ENCODE results near the gene TBC1D16. TPM values are rescaled to one million over a fixed set of nuclear protein-coding genes. Genes with fewer than 3 reads are reported as not detected.
A peak's percentile ranks its signal among the peaks of the same experiment; 100 is the strongest.

Gene TBC1D16
- total RNA-seq, 2 donors from 2014 or later = 12.9 to 17.6 TPM

DNA sequence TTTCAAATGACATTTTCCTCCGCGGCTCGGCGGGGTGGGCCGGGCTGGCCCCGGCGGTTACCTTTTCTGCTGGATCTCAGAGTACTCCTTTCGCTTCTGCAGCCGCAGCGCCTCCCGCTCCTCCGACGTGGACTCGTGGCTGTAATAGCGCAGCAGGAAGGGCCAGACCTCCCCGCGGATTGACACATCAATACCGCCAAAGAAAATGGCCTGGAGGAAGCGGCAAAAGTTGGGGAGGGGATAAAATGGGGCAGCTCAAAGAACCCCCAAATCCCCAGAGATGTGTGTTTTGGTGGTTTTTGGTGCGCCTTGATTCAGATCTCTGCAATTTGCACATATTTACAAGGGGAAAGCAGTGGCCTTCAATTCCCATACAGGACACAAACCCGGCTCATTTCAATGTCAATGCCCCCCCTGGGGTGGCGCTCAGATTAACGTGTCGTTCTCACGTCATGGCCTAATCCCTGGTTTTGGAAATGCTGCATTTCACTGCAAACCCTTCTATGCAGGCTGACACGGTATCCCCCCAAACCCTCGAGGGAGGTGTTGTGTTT lies 85.9 kb downstream of the TBC1D16 start:
- intact Hi-C loops (cut with DNase I, micrococcal nuclease) = no loop called here
- DNase-seq (no peak), ATAC-seq (no peak)

DNA sequence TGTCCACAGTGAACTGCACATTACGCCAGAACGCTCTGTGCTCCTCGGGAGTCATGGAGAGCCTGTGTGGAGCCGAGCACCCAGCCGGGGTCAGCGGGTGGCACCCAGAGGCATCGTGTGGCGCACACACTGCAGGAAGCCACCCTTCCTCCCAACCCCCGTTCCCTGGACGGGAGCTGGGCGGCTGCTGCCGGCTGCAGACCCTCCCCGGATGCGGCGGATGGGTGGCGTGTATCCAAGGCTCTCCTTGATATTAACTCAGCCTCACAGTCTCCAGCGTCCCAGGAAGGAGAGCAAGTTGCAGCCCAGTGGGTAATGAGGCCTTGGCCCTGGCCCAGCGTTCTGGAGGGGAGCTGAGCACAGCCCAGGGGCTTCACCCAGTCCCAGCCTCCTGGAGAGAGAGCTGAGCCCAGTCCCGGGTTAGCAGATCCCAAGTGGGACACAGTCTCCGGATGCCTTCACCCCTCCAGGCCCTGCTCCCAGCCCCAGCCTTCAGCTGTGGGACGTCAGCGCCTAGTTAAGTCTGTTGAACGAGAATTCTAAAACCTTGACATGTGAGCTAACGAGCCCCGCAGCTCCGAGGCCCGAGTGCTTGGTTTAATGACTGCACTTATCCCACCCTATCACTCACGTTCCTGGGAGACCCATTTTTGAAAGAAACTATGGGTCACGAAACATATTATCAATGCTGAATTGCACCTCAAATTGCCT lies 86.6 kb downstream of the TBC1D16 start:
- intact Hi-C loops (cut with DNase I, micrococcal nuclease) = no loop called here
- ATAC-seq = no peak
- no peak for DNase-seq

DNA sequence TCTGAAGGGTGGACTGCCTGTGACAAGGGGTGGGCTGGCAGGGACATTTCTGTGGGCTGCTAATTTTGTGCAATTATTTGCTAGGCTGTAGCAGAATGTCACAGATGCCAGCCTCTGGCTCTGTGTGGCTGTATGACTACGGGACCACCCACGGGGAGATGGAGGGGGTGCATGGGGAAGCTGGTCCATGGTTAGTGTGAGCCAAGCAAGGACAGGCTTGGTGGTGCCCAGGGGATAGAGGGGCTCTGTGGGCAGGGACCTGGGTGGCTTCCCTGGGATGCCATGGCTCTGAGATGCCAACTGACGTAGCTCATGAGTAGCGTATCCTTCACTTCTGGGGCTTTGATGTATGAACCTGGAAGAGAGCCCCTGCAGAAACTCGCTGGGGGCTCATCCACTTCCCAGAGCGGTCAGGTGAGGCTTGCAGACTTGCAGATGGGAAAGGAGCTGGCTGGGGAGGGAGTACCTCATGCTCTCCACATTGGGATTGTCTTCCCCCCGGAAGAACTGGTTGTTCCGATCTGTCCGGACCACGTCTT lies 87.2 kb downstream of the TBC1D16 start:
- intact Hi-C loops (cut with DNase I, micrococcal nuclease) = no loop called here
- DNase-seq = no peak
- ATAC-seq = no peak

DNA sequence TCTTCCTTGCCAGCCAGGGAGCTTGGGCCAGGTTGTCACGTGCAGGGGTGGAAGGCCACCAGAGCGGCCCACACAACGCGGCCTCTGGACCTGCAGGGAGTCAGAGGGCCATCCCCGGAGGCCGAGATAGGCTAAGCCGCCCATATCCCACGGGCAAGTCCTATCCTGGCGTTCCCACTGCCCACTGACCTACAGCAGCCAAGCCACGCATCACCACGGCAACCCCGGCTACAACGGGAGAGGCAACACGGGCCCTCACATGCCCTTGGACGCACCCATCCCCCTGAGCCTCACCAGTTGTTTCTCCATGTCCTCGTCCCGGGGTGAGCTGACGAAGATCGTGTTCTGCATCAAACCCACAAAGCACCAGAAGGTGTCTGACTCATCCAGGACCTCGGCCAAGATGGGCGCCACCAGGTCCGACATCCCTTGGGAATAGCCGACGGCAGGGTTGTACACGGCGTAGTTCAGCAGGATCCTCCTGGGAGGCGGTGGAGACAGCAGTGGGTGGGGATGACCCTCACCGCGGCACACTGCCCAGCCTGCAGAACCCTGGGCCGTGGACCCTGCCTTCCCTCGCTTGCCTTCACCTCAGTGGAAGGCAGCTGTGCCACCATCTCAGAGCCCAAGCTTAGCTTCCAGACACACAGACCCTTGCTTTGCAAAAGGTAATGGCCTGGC lies 88.2 kb downstream of the TBC1D16 start:
- no peak for DNase-seq
- intact Hi-C loops (cut with DNase I, micrococcal nuclease) = no loop called here
- ATAC-seq = no peak

DNA sequence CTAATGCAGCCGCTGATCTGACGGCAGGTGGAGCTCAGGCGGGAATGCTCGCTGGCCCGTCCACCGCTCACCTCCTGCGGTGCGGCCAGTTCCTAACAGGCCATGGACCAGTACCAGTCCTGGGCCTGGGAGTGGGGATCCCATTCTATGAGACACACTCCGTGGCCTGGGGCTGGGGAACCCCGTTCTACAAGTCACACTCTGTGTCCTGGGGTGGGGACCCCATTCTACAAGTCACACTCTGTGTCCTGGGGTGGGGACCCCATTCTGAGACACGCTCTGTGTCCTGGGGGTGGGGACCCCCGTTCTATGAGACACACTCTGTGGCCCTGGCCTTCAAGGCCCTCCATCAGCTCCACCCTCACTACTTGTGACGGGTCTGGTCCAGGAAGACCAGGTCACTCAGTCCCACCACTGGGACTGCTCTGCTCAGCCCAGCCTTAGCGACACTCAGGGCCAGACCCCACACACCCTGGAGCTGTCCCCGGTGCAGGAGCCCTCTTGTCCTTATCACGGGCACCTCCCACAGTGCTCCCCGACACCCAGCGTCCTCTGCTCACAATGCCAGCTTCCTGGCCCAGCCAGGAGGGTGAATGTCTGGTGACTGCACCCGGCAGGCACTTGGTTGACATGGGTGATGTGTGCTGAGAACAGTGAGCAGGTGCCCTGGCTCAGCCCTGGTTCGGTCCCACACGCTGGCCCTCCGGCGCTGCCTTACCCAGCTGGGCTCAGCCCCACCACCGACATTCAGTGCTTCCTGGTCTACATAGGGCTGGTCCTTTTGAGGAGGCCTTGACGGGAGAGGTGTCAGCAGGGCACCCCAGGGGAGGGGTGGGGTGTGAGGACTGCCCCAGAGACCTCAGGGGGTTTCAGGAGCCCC lies 89.1 kb downstream of the TBC1D16 start:
- ATAC-seq = no peak

DNA sequence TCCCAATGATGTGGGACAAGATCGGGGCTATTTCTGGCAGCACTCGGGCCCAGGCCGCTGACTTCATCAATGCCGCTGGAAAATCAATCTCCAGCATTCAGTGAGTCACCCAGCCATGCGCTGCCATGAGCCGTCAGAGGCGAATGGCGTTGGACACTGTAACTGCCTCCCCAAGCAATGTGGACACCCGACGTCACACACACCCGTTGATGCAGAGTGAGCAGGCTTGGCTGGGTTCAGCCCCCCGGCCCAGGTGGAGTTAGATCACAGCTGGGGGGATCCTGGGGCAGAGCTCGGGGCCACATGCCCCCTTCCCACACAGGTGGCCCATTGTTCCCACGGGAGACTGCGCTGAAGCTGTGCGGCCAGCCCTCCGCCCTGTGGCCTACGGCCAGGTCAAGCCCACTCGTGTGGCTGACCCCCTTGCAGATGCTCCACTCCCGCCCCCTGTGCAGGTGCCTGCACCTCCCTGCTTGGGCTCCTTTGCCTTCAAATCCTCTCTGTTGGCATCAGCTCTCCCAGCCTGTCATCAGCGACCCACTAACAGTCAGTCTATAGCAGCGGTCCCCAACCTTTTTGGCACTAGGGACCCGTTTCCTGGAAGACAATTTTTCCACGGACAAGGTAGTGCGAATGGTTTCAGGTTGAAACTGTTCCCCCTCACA lies 89.9 kb downstream of the TBC1D16 start:
- DNase-seq (no peak), ATAC-seq (no peak)
- intact Hi-C loops (cut with DNase I, micrococcal nuclease) = no loop called here

More for the DNA sequence above, 89.1 kb downstream of the TBC1D16 start:
- no peak for DNase-seq
- intact Hi-C loops (cut with DNase I, micrococcal nuclease) = no loop called here

DNA sequence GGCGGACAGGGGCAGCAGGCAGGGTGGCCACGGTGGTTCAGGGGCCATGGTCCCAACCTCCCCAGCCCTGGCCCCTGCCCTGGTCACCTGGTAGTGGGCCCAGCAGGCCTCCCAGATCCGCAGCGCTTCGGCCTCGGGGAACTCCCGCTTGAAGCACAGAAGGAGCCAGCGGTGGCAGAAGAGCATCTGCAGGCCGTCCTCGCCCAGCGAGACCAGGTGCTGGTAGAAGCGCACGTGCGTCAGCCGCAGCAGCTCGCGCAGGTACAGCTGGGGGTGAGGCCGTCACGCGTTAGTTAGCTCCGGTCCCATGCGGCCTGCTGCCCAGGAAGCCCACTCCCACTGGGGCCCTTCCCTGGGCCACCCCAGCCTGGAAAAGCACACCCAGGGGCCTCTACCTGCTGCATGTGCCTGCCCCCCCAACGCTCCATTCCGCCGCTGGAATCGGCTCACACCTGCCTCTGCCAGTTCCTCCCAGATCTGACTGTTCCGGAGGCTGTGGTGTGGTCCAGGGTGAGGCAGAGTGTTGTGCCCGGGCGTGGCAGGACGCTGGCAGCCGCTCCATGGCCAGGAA lies 90.8 kb downstream of the TBC1D16 start:
- DNase-seq (no peak), ATAC-seq (peak; percentile 37)
- intact Hi-C loops (cut with DNase I, micrococcal nuclease) = no loop called here

DNA sequence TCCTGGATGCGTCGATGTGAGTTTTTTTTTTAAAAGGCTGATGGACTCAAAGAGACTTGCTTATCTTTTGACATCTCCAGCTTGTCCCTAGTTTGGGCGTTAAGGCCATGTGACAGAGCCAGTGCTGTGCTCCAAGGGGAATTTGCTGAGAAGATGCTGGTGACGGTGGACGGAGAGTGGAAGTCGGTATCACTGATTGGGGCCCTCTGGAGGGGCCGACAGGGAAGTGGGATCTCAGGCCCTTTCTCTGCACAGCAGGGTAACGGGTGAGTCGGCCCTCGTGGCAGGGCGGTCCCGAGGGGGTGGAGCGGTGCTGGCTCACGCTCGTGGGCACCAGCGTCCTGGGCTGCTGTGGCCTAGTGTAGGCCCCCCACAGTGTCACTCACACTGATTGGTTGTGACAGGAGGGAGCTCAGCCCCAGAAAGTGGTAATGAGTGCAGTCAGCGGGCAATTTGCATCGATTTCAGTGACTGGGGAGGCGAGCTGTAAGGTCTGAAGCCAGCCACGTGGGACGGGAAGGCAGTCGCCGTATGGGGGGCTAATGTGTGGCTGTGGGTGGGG lies 91.3 kb downstream of the TBC1D16 start:
- no peak for DNase-seq
- no peak for ATAC-seq
- intact Hi-C loops (cut with DNase I, micrococcal nuclease) = no loop called here

DNA sequence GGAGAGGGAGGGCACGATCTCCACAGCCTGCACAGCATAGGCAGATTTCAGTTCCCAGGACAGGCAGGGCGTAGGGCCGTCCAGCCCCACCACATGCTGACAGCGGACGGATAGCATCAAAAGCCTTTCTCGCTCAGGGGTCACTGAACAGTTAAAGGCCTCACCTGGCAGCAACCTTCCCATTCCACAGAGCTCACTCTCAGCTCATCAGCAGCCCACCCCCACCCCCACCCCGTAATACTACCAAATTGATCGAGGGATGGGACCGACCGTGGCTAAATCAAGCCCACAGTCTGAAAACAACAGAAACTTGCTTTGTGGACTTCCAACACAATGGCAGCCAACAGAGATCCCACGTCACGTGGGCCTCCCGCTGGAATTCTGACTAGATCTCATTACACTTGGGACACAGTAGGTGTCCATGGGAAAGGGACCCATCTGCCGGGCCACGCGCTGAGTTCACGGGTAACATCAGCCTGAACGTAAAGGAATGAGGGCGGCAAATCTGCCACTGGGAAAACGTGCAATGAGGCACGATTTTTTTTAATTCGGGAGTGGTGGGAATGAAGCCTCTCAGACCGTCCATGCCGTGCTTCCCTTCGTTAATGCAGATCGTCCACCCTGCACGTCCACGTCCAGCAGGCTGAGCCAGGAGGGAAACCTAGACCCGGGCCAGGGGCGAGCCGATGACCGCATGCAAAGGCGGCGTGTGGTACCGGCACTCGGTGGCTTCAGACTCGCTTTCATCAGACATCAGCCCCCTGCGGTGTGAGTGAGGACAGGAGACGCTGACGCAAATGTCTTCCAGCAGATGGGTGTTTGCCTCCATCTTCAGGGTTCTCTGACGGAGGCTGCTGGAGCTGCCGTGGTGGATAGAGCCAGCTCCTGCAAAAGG lies 92.1 kb downstream of the TBC1D16 start:
- ATAC-seq = no peak
- DNase-seq = peak in 1 of 2 donors; percentile 19
- intact Hi-C loops (cut with DNase I, micrococcal nuclease) = no loop called here

DNA sequence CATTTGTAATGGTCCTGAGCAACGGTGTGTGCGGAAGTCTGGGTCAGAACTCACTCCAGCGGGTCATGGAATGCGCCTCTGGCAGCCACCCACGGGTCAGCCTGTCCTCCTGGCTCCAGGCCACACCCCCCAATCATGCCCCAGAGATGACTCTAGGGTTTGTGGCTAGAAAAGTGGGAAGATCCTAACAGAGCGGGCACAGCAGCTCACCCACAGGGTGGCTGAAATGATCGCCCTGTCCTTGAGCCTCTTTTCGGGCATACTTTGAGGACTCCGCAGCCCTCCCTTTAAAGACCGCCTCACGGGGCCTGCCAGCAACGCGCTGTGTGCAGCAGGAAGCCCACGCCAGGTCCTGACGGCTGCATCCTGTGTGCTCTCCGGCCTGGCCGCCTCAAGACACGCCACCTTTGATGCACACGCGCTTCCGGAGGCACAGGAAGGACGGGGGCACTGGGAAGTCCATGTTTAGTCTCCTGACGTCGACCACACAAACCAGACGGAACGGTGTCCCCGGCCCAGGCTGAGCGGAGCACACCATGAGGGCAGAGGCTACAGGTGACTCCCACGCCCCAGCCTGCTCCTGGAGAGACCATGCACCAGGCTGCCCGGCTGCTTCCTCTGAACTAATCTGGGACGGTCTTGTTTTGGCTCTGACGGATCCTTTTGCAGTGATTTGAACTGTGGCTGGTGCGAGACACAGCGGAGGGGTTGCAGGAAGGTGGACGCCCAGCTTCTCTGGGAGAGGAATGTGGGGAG lies 92.9 kb downstream of the TBC1D16 start:
- ATAC-seq (no peak), DNase-seq (peak in 1 of 2 donors; percentile 21)
- intact Hi-C loops (cut with DNase I, micrococcal nuclease) = no loop called here

DNA sequence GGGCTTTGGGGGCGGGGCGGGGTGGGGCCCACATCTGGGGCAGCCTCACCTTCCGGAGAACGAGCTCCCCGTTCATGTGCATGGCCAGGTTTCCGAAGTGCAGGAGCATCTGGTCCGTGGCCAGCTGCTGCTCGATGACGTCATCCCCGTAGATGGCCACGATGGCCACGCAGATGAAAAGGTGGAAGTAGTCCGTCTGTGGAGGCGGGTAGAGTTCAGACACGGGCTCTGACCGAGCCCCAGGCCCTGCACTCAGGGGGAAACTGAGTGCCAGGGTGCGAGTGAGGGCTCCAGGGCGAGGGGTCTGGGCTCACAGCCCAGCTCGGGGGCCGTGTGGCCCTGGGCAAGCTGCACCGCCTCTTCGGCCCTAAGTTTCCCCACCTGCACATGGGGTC lies 93.7 kb downstream of the TBC1D16 start:
- DNase-seq = no peak
- intact Hi-C loops (cut with DNase I, micrococcal nuclease) = no loop called here
- ATAC-seq = no peak

DNA sequence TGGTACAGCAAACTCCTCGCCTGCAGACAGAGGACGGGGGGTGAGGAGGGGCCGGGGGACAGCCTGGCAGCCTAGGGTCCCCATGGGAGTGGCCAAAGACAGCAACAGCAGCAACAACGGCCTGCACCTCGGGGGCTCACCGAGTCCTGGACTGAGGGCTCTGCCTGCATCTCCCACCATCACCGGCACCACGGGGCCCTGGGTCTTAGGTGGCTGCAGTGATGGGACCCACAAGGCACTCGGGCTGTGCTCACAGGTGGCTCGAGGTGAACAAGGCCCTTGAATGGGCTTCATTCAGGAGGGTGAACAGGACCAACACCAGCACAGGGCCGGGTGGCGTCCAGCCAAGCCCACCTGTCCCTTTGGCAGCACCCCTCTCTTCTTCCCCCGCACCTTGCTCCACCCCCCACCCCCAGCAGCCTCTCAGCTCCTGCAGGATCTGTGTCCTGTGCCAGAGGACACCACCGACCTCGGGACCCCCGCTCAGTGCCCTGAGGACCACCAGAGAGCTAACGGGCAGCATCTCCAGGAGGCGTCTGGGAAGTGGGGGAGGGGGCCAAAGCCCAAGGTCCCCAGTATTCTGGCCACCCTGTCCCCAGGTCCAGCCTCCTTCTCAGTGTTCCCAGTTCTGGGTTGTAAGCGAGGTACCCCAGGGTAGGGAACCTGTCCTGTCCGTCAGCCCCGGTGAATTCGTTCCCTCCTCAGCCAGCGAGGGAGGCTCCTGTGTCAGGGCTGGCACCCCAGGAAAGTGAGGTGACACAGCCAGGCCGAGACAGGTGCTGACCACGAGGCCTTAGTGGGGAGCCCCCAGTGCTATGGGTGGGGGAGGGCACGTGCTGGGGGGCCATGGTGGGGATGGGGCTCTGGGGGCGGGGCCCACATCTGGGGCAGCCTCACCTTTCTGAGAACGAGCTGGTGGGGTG lies 94.3 kb downstream of the TBC1D16 start:
- DNase-seq (peak; percentile 1 to 21), ATAC-seq (no peak)
- intact Hi-C loops (cut with DNase I, micrococcal nuclease) = no loop called here

DNA sequence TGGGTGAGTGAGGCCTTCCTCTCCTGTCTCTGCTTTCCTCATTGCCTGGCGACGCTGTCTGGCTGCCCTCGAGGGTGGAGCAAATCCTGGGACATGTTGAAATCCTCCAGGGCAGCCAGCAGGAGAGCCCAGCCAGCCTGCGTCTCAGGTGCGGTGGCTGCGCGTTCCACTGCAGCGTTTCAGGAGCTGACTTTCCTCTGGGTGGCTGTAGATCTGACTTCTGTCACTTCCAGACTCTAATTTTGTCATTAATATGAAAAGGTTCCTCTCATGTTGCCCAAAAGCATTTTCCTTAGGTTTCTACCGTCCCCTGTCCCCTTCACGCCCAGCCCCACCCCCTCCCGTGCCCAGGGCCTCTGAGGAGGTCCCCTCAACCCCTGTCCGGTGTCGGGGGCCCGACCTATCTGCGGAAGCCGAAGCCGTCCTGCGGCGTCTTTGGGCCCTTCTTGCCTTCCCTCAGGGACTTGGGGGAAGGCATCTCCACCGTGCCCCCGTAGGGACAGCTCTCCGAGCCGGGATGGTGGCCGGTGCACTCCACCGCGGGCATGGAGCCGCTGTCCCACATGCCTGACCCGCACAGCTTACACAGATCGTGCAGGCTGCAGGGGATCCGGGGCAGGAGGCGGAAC lies 95.1 kb downstream of the TBC1D16 start:
- intact Hi-C loops (cut with DNase I, micrococcal nuclease) = no loop called here
- DNase-seq (peak; percentile 1 to 18), ATAC-seq (no peak)

DNA sequence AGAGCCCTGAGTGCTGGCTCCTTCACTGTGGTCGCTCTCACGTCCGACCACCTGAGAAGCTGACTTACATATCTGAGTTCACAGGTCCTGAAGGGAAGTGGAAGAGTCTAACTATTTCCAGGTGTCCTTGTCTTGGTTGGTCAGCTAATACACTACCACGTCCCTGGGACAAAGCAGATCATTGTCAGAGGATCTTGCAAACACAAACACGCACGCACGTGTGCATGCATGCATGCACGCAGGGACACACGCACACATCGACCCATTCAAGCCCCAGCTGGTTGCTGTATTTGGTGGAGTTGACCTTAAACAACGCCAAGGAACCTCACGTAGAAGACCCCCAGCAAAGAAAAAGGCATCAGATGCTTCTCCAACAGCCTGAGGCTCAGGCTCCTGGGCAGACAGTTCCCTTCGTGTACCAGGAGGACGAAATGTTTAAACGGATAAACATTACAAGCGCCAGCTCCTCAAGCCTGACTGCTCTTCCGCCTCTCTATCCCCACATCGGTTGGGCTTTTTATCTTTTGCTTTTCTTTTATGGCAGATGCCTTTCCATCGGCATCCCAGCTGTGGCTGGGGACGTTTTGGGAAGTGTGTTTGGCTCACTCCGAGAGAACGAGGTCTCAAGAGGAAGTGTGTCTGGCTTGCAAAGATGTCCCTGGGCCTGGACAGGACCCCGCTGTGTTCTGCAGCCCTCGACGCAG lies 95.8 kb downstream of the TBC1D16 start:
- intact Hi-C loops (cut with DNase I, micrococcal nuclease) = no loop called here
- ATAC-seq (no peak), DNase-seq (peak in 1 of 2 donors; percentile 1)
